ENCODE measurements around the gene DUSP3.
A peak's percentile ranks its signal among the peaks of the same experiment; 100 is the strongest.

The DUSP3 gene

DNA sequence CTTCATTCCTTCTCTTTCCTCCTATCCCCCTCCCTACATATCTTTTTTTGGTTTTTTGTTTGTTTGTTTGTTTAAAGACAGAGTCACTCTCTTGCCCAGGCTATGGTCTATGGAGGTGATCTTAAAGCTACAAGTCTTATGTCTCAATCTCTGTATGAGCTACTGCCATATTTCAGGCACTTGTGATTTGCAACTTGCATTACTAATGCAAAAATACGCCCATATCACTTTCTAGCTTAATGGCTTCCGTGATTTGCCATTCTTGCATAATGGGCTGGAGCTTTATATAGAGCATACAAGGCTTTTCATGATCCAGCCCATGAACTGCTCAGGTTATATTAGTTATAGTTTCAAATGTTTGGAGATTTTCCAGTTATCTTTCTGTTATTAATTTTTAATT lies 9.0 kb upstream of the DUSP3 start:
- Histone ChIP-seq H3K4me1 (ENCODE audit: insufficient read depth, insufficient read length) (no peaks in the 10 kb centered on the region), H3K27me3 (ENCODE audit: insufficient read depth, insufficient read length) (no peaks in the 10 kb centered on the region), H3K9me3 (ENCODE audit: insufficient read depth, low read length) (no peaks in the 10 kb centered on the region), H3K36me3 (ENCODE audit: insufficient read depth, insufficient read length, low read length) (no peaks in the 10 kb centered on the region), H3K4me3 (ENCODE audit: insufficient read length, low read depth) (no peak overlapping the region), H3K9ac (ENCODE audit: insufficient read length, low read depth) (no peak overlapping the region)
- TF ChIP-seq ZNF274 (IDR thresholded peaks at IDR 0.05; ENCODE audit: low read depth, low read length) (no peak), YY1 (IDR thresholded peaks at IDR 0.05; ENCODE audit: insufficient read depth, insufficient read length) (no peak), SUZ12 (IDR thresholded peaks at IDR 0.05; ENCODE audit: extremely low read depth, insufficient read depth, insufficient read length) (no peak)
- no peak for DNase-seq (ENCODE audit: low read depth, low spot score)

DNA sequence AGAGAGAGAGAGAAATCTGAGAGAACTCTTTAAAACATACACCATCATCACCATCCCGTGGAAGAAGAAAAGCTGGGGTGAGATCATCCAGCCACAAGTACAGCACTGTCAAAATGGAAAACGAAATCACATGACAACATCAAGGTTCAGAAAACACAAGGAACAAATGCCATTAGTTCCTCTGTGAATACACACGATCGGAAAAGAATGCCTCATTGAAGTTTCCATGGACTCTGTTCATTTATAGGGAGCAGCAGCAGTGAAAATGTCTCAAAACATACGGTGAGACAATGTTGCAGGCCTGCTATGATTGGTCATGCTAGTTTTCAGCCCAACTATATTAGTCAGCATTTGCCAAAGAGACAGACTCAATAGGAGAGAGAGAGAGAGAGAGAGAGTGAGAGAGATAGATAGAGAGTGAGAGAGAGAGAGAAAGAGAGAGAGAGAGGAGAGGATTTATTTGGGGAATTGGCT lies 5.9 kb upstream of the DUSP3 start:
- Histone ChIP-seq H3K27me3 (ENCODE audit: insufficient read depth, insufficient read length) (no peaks in the 10 kb centered on the region), H3K9me3 (ENCODE audit: insufficient read depth, low read length) (no peaks in the 10 kb centered on the region), H3K4me1 (ENCODE audit: insufficient read depth, insufficient read length) (peaks cover 2% of the 10 kb centered on the region), H3K9ac (ENCODE audit: insufficient read length, low read depth) (no peak overlapping the region), H3K36me3 (ENCODE audit: insufficient read depth, insufficient read length, low read length) (no peaks in the 10 kb centered on the region), H3K4me3 (ENCODE audit: insufficient read length, low read depth) (no peak overlapping the region)
- DNase-seq (ENCODE audit: low read depth, low spot score): no peak
- TF ChIP-seq YY1 (IDR thresholded peaks at IDR 0.05; ENCODE audit: insufficient read depth, insufficient read length): no peak
- TF ChIP-seq SUZ12 (IDR thresholded peaks at IDR 0.05; ENCODE audit: extremely low read depth, insufficient read depth, insufficient read length): no peak

DNA sequence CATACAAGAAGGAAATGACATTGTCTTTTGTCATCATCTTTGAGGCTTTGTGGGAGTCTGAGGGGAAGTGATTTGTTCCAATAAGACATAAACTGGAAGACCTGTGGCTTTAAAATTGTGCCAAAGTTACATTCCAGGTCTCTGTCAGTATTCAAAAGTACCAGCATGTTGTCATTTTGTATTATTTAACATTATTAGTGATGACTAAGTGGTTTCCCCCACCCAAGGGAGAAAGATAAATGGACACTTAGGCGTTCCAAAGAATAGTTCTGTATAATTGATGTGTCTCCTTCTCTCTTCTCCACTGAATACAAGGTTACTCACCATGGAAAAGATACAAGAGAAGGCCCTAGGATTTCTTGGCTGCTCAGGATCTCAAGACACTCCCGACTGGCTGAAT lies 5.3 kb upstream of the DUSP3 start:
- no peak for TF ChIP-seq SUZ12 (IDR thresholded peaks at IDR 0.05; ENCODE audit: extremely low read depth, insufficient read depth, insufficient read length)
- no peak for TF ChIP-seq ZNF274 (IDR thresholded peaks at IDR 0.05; ENCODE audit: low read depth, low read length)
- TF ChIP-seq YY1 (IDR thresholded peaks at IDR 0.05; ENCODE audit: insufficient read depth, insufficient read length): no peak
- Histone ChIP-seq H3K27me3 (ENCODE audit: insufficient read depth, insufficient read length) (no peaks in the 10 kb centered on the region), H3K36me3 (ENCODE audit: insufficient read depth, insufficient read length, low read length) (no peaks in the 10 kb centered on the region), H3K9me3 (ENCODE audit: insufficient read depth, low read length) (no peaks in the 10 kb centered on the region), H3K9ac (ENCODE audit: insufficient read length, low read depth) (no peak overlapping the region), H3K4me1 (ENCODE audit: insufficient read depth, insufficient read length) (peaks cover 5% of the 10 kb centered on the region), H3K4me3 (ENCODE audit: insufficient read length, low read depth) (no peak overlapping the region)
- DNase-seq (ENCODE audit: low read depth, low spot score): no peak

DNA sequence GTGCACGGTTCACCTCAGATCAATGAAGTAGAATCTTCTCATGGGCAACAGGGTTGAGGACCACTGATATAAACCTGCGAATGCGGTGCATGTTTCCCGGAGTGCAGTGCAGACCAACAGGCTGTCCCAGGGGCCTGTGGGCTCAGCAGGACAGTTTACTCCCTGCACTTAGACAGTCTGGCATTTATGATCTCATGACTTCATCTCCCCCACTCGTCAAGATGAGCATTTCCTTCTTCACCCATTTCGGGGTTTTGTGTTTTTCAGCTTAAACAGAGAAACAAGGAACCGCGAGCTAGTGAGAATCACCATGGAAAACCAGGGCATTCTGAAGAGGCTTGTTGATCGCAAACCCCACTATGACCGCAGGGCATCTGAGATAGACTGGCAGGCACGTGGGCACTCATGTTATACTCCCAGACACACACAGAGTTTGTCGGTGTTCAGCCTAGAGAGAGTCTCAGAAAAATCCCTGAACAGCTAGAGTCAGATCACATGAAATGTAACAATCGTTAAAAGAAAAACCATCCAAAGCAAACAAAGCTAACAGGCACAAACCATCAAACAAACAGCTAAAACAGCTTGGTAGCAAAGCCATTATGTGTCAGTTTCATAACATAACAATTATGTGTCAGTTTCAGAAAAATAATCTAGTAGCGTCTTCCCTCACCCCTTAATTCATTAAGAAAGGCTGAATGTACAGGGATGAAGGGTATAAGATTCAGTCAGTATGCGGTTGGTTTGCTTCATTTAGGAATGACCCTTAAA lies 4.3 kb upstream of the DUSP3 start:
- TF ChIP-seq SUZ12 (IDR thresholded peaks at IDR 0.05; ENCODE audit: extremely low read depth, insufficient read depth, insufficient read length): no peak
- TF ChIP-seq ZNF274 (IDR thresholded peaks at IDR 0.05; ENCODE audit: low read depth, low read length): no peak
- TF ChIP-seq YY1 (IDR thresholded peaks at IDR 0.05; ENCODE audit: insufficient read depth, insufficient read length): no peak
- no peaks in the 10 kb centered on the region for H3K9me3 ChIP-seq (ENCODE audit: insufficient read depth, low read length)
- H3K36me3 ChIP-seq (ENCODE audit: insufficient read depth, insufficient read length, low read length): no peaks in the 10 kb centered on the region
- no peaks in the 10 kb centered on the region for H3K27me3 ChIP-seq (ENCODE audit: insufficient read depth, insufficient read length)
- peaks cover 5% of the 10 kb centered on the region for H3K4me1 ChIP-seq (ENCODE audit: insufficient read depth, insufficient read length)
- no peak overlapping the region for H3K4me3 ChIP-seq (ENCODE audit: insufficient read length, low read depth)
- no peak overlapping the region for H3K9ac ChIP-seq (ENCODE audit: insufficient read length, low read depth)
- DNase-seq (ENCODE audit: low read depth, low spot score): no peak

DNA sequence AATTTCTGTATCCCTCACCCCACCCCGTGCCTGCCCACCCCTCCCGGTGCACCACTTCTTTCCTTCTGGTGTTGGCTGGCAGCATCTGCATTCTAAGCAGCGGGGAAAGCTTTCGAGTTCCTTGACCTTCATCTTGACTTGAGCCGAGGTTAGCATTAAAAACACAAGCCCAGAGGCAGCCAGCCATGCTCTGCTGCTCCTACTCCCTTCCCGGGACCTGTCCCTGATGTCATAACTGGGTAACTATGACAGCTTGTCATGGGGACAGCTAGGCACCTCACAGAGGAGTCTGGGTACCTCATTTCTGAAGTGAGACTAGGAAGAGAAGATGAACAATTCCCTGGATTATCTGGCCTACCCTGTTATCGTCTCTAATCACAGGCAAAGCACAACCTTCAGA lies 1.4 kb upstream of the DUSP3 start, which contains the start of gene CFAP97D1:
Gene CFAP97D1 (plus strand): TSS at position 301 of the 400 bp plus-strand sequence. CDS start 28 bp downstream, at position 329.
- Histone ChIP-seq H3K4me3 (ENCODE audit: insufficient read length, low read depth) (peak within 1 kb of the TSS; percentile 80), H3K9ac (ENCODE audit: insufficient read length, low read depth) (peak within 1 kb of the TSS; percentile 34), H3K27me3 (ENCODE audit: insufficient read depth, insufficient read length) (no peaks in the 10 kb centered on the region), H3K9me3 (ENCODE audit: insufficient read depth, low read length) (no peaks in the 10 kb centered on the region), H3K4me1 (ENCODE audit: insufficient read depth, insufficient read length) (peaks cover 5% of the 10 kb centered on the region), H3K36me3 (ENCODE audit: insufficient read depth, insufficient read length, low read length) (peaks cover 22% of the 10 kb centered on the region)
- DNase-seq (ENCODE audit: low read depth, low spot score): no peak
- no peak for TF ChIP-seq ZNF274 (IDR thresholded peaks at IDR 0.05; ENCODE audit: low read depth, low read length)
- no peak for TF ChIP-seq SUZ12 (IDR thresholded peaks at IDR 0.05; ENCODE audit: extremely low read depth, insufficient read depth, insufficient read length)

DNA sequence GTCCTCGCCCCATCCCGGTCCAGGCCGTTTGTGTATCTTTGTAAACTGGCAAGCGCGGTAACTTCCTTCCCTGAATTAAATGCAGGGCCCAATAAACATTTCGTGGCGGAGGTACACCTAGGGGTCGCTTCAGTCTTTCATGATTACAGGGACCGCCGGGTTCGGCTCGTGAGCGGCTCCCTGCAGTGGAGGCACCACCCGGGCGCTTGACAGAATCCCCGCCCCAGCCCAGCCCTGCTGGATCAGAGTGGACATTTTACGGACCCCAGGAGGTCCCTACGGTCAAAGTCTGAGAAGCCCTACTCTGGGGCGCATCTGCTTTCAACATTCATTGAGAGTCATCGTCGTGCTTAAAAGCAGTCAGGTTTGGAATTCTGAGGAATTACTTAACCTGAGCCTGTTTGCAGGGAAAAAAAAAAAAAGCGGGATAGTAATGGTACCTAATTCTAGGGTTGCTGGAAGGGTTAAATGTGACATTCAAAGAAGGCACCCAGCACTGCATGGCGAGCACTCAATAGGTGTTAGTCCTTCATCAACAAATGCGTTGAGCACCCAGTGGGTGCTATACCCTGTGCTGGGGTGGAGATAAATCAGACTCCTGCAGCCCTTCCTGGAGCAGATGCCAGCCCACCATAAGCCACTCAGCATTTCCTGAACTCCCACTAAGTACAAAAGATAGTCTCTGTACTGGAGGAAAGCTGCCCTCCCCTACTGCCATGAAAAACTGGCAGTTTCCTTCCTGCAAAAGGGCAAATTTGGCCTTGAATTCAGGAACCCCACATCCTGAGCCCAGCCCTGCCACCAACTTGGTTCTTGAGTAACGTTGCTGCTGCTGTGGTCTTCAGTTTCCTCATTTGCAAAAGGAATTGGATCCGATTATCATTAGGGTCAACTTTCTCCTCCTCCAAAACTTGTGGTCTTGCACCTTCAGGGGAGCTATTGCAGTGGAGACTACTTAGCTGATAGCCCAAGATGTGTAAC lies 658 bp upstream of the DUSP3 start:
- Histone ChIP-seq H3K36me3 (ENCODE audit: insufficient read depth, insufficient read length, low read length) (peaks cover 29% of the 10 kb centered on the region), H3K4me1 (ENCODE audit: insufficient read depth, insufficient read length) (peaks cover 5% of the 10 kb centered on the region), H3K9ac (ENCODE audit: insufficient read length, low read depth) (peak overlapping the region; percentile 92), H3K9me3 (ENCODE audit: insufficient read depth, low read length) (no peaks in the 10 kb centered on the region), H3K27me3 (ENCODE audit: insufficient read depth, insufficient read length) (no peaks in the 10 kb centered on the region), H3K4me3 (ENCODE audit: insufficient read length, low read depth) (peak overlapping the region; percentile 80)
- DNase-seq (ENCODE audit: low read depth, low spot score): no peak
- TF ChIP-seq YY1 (IDR thresholded peaks at IDR 0.05; ENCODE audit: insufficient read depth, insufficient read length) (no peak), SUZ12 (IDR thresholded peaks at IDR 0.05; ENCODE audit: extremely low read depth, insufficient read depth, insufficient read length) (no peak), ZNF274 (IDR thresholded peaks at IDR 0.05; ENCODE audit: low read depth, low read length) (no peak)
